K562 (cell line): Measurements from ENCODE around the gene USPL1. TPM values are rescaled to one million over a fixed set of nuclear protein-coding genes. Genes with fewer than 3 reads are reported as not detected.

Experiments
- ATAC-seq: fragments of 200-7000 bp; cut with Tn5 transposase; 3 replicates; pipeline ENCODE4 v1.9.1; 2020; ENCODE audit warnings: moderate library complexity
- BruUV-seq: library from RNA; stranded (reverse); fragments of 400-500 nt; replicated peaks from 2 replicates; lab custom pipeline; 2021; lab: Mats Ljungman, UMichigan
- CTCF ChIA-PET: fragments of 300-600 bp; formaldehyde crosslinking; extraction: SDS; loops from one replicate; lab custom pipeline; 2021; ENCODE audit warnings: low intra/inter-chr PET ratio; lab: Yijun Ruan, JAX
- POLR2A ChIA-PET: fragments of 300-600, 350-650 bp; sonication (Branson Sonifier 250); formaldehyde crosslinking; extraction: SDS; loops from one replicate; lab custom pipeline; 2021; ENCODE audit warnings: antibody characterized with exemption, inconsistent platforms; lab: Yijun Ruan, JAX
- DNase-seq, 4 experiments: peaks; one replicate each; pipeline versions ENCODE4 v3.0.0 to v3.0.0-alpha.2; 2011 to 2018; ENCODE audit warnings: low spot score in 3 of 4, mixed read lengths in 3 of 4; ENCODE audit errors: extremely low read depth in 1 of 4
- FAIRE-seq: peaks from 2 replicates; lab custom pipeline; 2011; peaks lifted over from hg19 to GRCh38; lab: Jason Lieb, UNC
- H2AFZ ChIP-seq: 2 replicates; pipeline ENCODE4 v1.6.0; 2011; ENCODE audit warnings: low read depth, low read length, control low read depth, inconsistent platforms
- H3K27ac ChIP-seq: fragments of 200-600 bp; 3 replicates; pipeline ENCODE4 v1.8.0; 2011; ENCODE audit warnings: low read depth, mild to moderate bottlenecking, control low read depth, inconsistent platforms, low read length, moderate library complexity, mixed read lengths; ENCODE audit errors: extremely low read depth
- H3K27me3 ChIP-seq, 2 experiments: fragments of 300-600 bp in 1 of 2; 2 replicates in 1 of 2; 3 replicates in 1 of 2; pipeline versions ENCODE4 v1.6.0 to v1.8.0; 2011; ENCODE audit warnings: inconsistent platforms in 2 of 2, low read length in 2 of 2, mild to moderate bottlenecking in 1 of 2, mixed read lengths in 1 of 2, moderate library complexity in 1 of 2; ENCODE audit not compliant: control insufficient read depth in 2 of 2, insufficient read depth in 2 of 2
- H3K36me3 ChIP-seq: fragments of 300-600 bp; 3 replicates; pipeline ENCODE4 v1.8.0; 2011; ENCODE audit warnings: mild to moderate bottlenecking, low read length, inconsistent platforms; ENCODE audit not compliant: control insufficient read depth, insufficient read depth
- H3K4me1 ChIP-seq, 2 experiments: fragments of 200-600 bp in 1 of 2; replicated peaks in 1 of 2; 2 replicates in 1 of 2; 3 replicates in 1 of 2; pipeline versions ENCODE4 v1.5.1 to v1.8.0; 2011; ENCODE audit warnings: inconsistent platforms in 2 of 2, low read length in 2 of 2, mild to moderate bottlenecking in 1 of 2, mixed read lengths in 1 of 2, moderate library complexity in 1 of 2; ENCODE audit not compliant: control insufficient read depth in 2 of 2, insufficient read depth in 2 of 2
- H3K4me2 ChIP-seq: 2 replicates; pipeline ENCODE4 v1.6.1; 2011; ENCODE audit warnings: low read length, control low read depth, inconsistent platforms, mixed read lengths; ENCODE audit not compliant: insufficient read depth
- H3K4me3 ChIP-seq: fragments of 200-600 bp; sonication (generic), shearing (Covaris generic); 2 replicates; pipeline ENCODE4 v1.5.1; 2016; ENCODE audit warnings: control low read depth, inconsistent platforms
- H3K79me2 ChIP-seq: fragments of 200-600 bp; 3 replicates; pipeline ENCODE4 v1.8.0; 2011; ENCODE audit warnings: low read length, inconsistent platforms; ENCODE audit not compliant: control insufficient read depth, insufficient read depth
- H3K9ac ChIP-seq, 2 experiments: 2 replicates each; pipeline versions ENCODE4 v1.6.0 to v1.6.1; 2011; ENCODE audit warnings: low read depth in 2 of 2, low read length in 2 of 2, control low read depth in 1 of 2, inconsistent platforms in 1 of 2, mild to moderate bottlenecking in 1 of 2, mixed read lengths in 1 of 2; ENCODE audit not compliant: insufficient read depth in 1 of 2
- H3K9me1 ChIP-seq: one replicate; pipeline ENCODE4 v1.6.0; 2011; ENCODE audit warnings: inconsistent platforms, mild to moderate bottlenecking, low read length, moderate library complexity; ENCODE audit not compliant: control insufficient read depth, insufficient read depth
- H3K9me3 ChIP-seq: replicated peaks from 2 replicates; pipeline ENCODE4 v1.5.1; 2011; ENCODE audit warnings: low read depth, low read length, inconsistent platforms; ENCODE audit not compliant: control insufficient read depth, insufficient read depth
- H4K20me1 ChIP-seq: replicated peaks from 2 replicates; pipeline ENCODE4 v1.6.1; 2011; ENCODE audit warnings: low read length, inconsistent platforms, mixed read lengths; ENCODE audit not compliant: control insufficient read depth, insufficient read depth
- CSDE1 ChIP-seq, 2 experiments: fragments of 450-650 bp; IDR thresholded peaks; 2 replicates each; pipeline ENCODE4 v1.6.1; 2016; ENCODE audit warnings: mild to moderate bottlenecking in 1 of 2
- CTCF ChIP-seq, 3 experiments: IDR thresholded peaks in 2 of 3; conservative IDR thresholded peaks in 1 of 3; 2 replicates each; pipeline ENCODE4 v1.5.1; 2011 to 2012; ENCODE audit warnings: low read length in 3 of 3, mild to moderate bottlenecking in 3 of 3, control low read depth in 2 of 3, improper control_type of control experiment in 1 of 3, inconsistent platforms in 1 of 3, low read depth in 1 of 3, mixed read lengths in 1 of 3, moderate library complexity in 1 of 3; ENCODE audit not compliant: insufficient read depth in 2 of 3
- HMG20A ChIP-seq: fragments of 450-650 bp; formaldehyde crosslinking; conservative IDR thresholded peaks from 2 replicates; pipeline ENCODE4 v1.4.0; 2020; ENCODE audit warnings: mild to moderate bottlenecking, mixed read lengths
- MED1 ChIP-seq: sonication (generic); formaldehyde crosslinking; IDR thresholded peaks from 2 replicates; pipeline ENCODE4 v1.8.1; 2023; ENCODE audit warnings: missing genetic modification reagents, borderline replicate concordance
- NCOA1 ChIP-seq: fragments of 450-650 bp; IDR thresholded peaks from 2 replicates; pipeline ENCODE4 v1.6.1; 2016; ENCODE audit warnings: low read depth
- SPI1 ChIP-seq: IDR thresholded peaks from 2 replicates; pipeline ENCODE4 v1.6.1; 2011; ENCODE audit warnings: low read depth, low read length, control low read depth, borderline replicate concordance
- THAP7 ChIP-seq: fragments of 250-450 bp; sonication (Bioruptor Pico); IDR thresholded peaks from 2 replicates; pipeline ENCODE4 v1.5.0; 2021
- XRCC5 ChIP-seq: fragments of 200-400 bp; formaldehyde crosslinking; IDR thresholded peaks from 2 replicates; pipeline ENCODE4 v1.6.1; 2017; ENCODE audit warnings: low read depth, mild to moderate bottlenecking, low read length
- WGBS: fragments of 100-300 bp; shearing (Covaris generic); methylation state at CpG from one replicate; pipeline ENCODE4 v1.1.6; 2016; ENCODE audit warnings: low coverage, mixed read lengths; ENCODE audit not compliant: insufficient coverage; ENCODE audit errors: missing lambda C conversion rate; 5-methylcytosine and 5-hydroxymethylcytosine counted together
- in situ Hi-C: fragments of 300-500 bp; cut with MboI; formaldehyde crosslinking; loops from 4 replicates; pipeline ENCODE4 v1.15.0; 2018; ENCODE audit warnings: inconsistent platforms, mixed read lengths
- intact Hi-C: fragments of 100-400 bp; cut with micrococcal nuclease; formaldehyde crosslinking; loops from 2 replicates; pipeline ENCODE4 v1.14.2; 2022
- polyA plus RNA-seq, 8 experiments: library from polyadenylated mRNA; depleted of rRNA in 4 of 8; stranded (reverse) in 5 of 8; unstranded in 3 of 8; fragments of >200 nt; fragmentation: Nextera tagmentation in 2 of 8; fragmentation: Illumina TruSeq in 1 of 8; extraction: Ambion mirVana in 2 of 8; extraction: Trizol in 1 of 8; gene quantifications; 2 replicates each; pipeline versions ENCODE4 v1.2.1 to v1.2.3, GENCODE V29; 2011 to 2014; ENCODE audit warnings: inconsistent platforms in 1 of 8, missing spikeins in 1 of 8
- total RNA-seq, 7 experiments: library from RNA; depleted of rRNA in 6 of 7; stranded (reverse); fragments of >200 nt in 6 of 7; fragmentation: Illumina TruSeq in 2 of 7; extraction: Trizol in 2 of 7; gene quantifications; 2 replicates each; pipeline versions ENCODE4 v1.2.1 to v1.2.3, GENCODE V29; 2011 to 2021; ENCODE audit warnings: low replicate concordance in 1 of 7

Gene USPL1
- total and polyA plus RNA-seq, 9 of the 15 experiments (the other 6 are each of a cell fraction or from before 2014, with no cell fraction given), result 5.5 to 18.0 (median 12.0) TPM

- ChIA-PET CTCF (no interaction called here), POLR2A (no interaction called here)
- in situ Hi-C loops (no loop called here), intact Hi-C loops (loop anchor here (10.0 kb wide), 2 partner anchors 189 to 211 kb away; partner anchors contain the start of gene HMGB1)
- 32% methylated on average over 3 of the region's 3 CpGs for WGBS
- H3K36me3 ChIP-seq, result no peaks in the 10 kb centered on the region
- DNase-seq (no peak), ATAC-seq (no peak), FAIRE-seq (no peak)
- H3K4me3 ChIP-seq, result no peak overlapping the region
- TF ChIP-seq XRCC5 (no peak), SPI1 (peak; percentile 3; the same call in 1 of the 2 replicates), CSDE1 (IDR thresholded peaks at IDR 0.05) (no peak), NCOA1 (no peak), MED1 (CRISPR knock-in tag) (no peak), HMG20A (CRISPR knock-in tag) (no peak)
- H4K20me1 ChIP-seq, result no peaks in the 10 kb centered on the region
- H3K4me1 ChIP-seq, result peaks cover 5 to 9% of the 10 kb centered on the region in 2 experiments; a peak in 4 of 5 replicates
- H3K4me2 ChIP-seq, result no peak overlapping the region
- no peaks in the 10 kb centered on the region for H3K79me2 ChIP-seq
- H3K9me3 ChIP-seq, result no peaks in the 10 kb centered on the region
- no peaks in the 10 kb centered on the region for H3K27me3 ChIP-seq
- no peak overlapping the region for H3K27ac ChIP-seq
- no peak overlapping the region for H2AFZ ChIP-seq
- H3K9me1 ChIP-seq, result no peaks in the 10 kb centered on the region
- H3K9ac ChIP-seq, result no peak overlapping the region
- no TSS peak for BruUV-seq
These were observed 58.0 kb downstream of the USPL1 start for GRCh38 chr13:30675717-30676116.

GRCh38 chr13:30676672-30677071 lies 59.0 kb downstream of the USPL1 start:
- Histone ChIP-seq H3K4me1 (peaks cover 0 to 9% of the 10 kb centered on the region in 2 experiments; a peak in 3 of 5 replicates), H3K9me1 (no peaks in the 10 kb centered on the region), H3K4me2 (no peak overlapping the region), H3K27ac (no peak overlapping the region), H2AFZ (no peak overlapping the region), H3K4me3 (no peak overlapping the region), H3K9me3 (no peaks in the 10 kb centered on the region), H3K79me2 (no peaks in the 10 kb centered on the region), H3K27me3 (peaks cover 0 to 2% of the 10 kb centered on the region in 2 experiments; a peak in 1 of 5 replicates), H3K9ac (no peak overlapping the region), H3K36me3 (no peaks in the 10 kb centered on the region), H4K20me1 (no peaks in the 10 kb centered on the region)
- TF ChIP-seq CTCF (IDR thresholded peaks at IDR 0.05 in 2 of 3, conservative IDR thresholded peaks at IDR 0.05 in 1 of 3; ENCODE audit: insufficient read depth in 2 of 3, low read depth in 1 of 3, low read length in 3 of 3) (0 out of 6 replicates have a peak, but pooled peaks of 1 of the 3 experiments have one; percentile 1), THAP7 (no peak)
- intact Hi-C loops (loop anchor here (10.0 kb wide), 2 partner anchors 188 to 212 kb away; partner anchors contain the start of gene HMGB1), in situ Hi-C loops (no loop called here)
- POLR2A ChIA-PET, result no interaction called here
- no peak for FAIRE-seq
- WGBS, result 8% methylated on average over 3 of the region's 3 CpGs
- peak in 1 of 4 experiments; percentile 12 for DNase-seq
- no peak for ATAC-seq
- no TSS peak for BruUV-seq
- CTCF ChIA-PET, result no interaction called here
